SK-N-SH treated with all-trans-retinoic acid at 6 μM for 48 hours (cell line): ENCODE measurements around the gene NAALADL2.
"Not testable (repeated sequence)": the region's sequence is repeated elsewhere in the genome, so short reads cannot be mapped to it uniquely, and the experiment has no call there.

Experiments used
- ARNTL ChIP-seq: fragments of 450-650 bp; formaldehyde crosslinking; IDR thresholded peaks from 2 replicates; pipeline ENCODE4 v1.5.0; 2020; ENCODE audit warnings: low read depth, mild to moderate bottlenecking, moderate library complexity, borderline replicate concordance
- BACH2 ChIP-seq: fragments of 250-450 bp; sonication (Bioruptor Pico); IDR thresholded peaks from 2 replicates; pipeline ENCODE4 v1.9.0; 2021; ENCODE audit warnings: mild to moderate bottlenecking, borderline replicate concordance
- CREB5 ChIP-seq: fragments of 250-450 bp; sonication (Bioruptor Pico); IDR thresholded peaks from 2 replicates; pipeline ENCODE4 v1.5.1; 2020; ENCODE audit warnings: low read depth, mild to moderate bottlenecking, moderate library complexity
- CSDC2 ChIP-seq: fragments of 250-450 bp; sonication (Bioruptor Pico); IDR thresholded peaks from 2 replicates; pipeline ENCODE4 v1.5.0; 2020; ENCODE audit warnings: mild to moderate bottlenecking, moderate library complexity
- ISL1 ChIP-seq: fragments of 250-450 bp; sonication (Bioruptor Pico); IDR thresholded peaks from 2 replicates; pipeline ENCODE4 v2.1.2; 2022; ENCODE audit warnings: mild to moderate bottlenecking, moderate library complexity
- PPARA ChIP-seq: fragments of 250-450 bp; sonication (Bioruptor Pico); IDR thresholded peaks from 2 replicates; pipeline ENCODE4 v1.5.0; 2020; ENCODE audit warnings: mild to moderate bottlenecking, borderline replicate concordance
- RARB ChIP-seq: fragments of 250-450 bp; sonication (Bioruptor Pico); IDR thresholded peaks from 2 replicates; pipeline ENCODE4 v1.8.0; 2021; ENCODE audit warnings: mild to moderate bottlenecking, moderate library complexity
- SNAI2 ChIP-seq: fragments of 250-450 bp; sonication (Bioruptor Pico); IDR thresholded peaks from 2 replicates; pipeline ENCODE4 v1.5.0; 2020; ENCODE audit warnings: mild to moderate bottlenecking, moderate library complexity
- TOX ChIP-seq: fragments of 250-450 bp; sonication (Bioruptor Pico); IDR thresholded peaks from 2 replicates; pipeline ENCODE4 v1.8.0; 2021; ENCODE audit warnings: mild to moderate bottlenecking, moderate library complexity, borderline replicate concordance

GRCh38 chr3:175528693-175529092 is 669.6 kb downstream of the NAALADL2 start:
- not testable (repeated sequence) for TF ChIP-seq CSDC2 (CRISPR knock-in tag); BACH2; ARNTL (CRISPR knock-in tag); SNAI2 (CRISPR knock-in tag); RARB (CRISPR knock-in tag); ISL1 (CRISPR knock-in tag); CREB5; PPARA (CRISPR knock-in tag); TOX (CRISPR knock-in tag)
